Esophagus muscularis mucosa (tissue), 3 donors: Measurements from ENCODE around the gene ZNF438.

Experiments
- POLR2A ChIP-seq: fragments of 450-650 bp; IDR thresholded peaks from one replicate; pipeline ENCODE4 v1.6.1; 2017; ENCODE audit warnings: antibody characterized with exemption, moderate library complexity, mild to moderate bottlenecking, low read depth
- POLR2AphosphoS5 ChIP-seq, 2 donors: sonication (generic); formaldehyde crosslinking; IDR thresholded peaks; one replicate each; pipeline ENCODE4 v1.6.1; 2017; ENCODE audit warnings: antibody characterized with exemption in 2 of 2
- TF ChIP-seq, protein P1 (sequence below), 3 experiments: fragments of 200-600 bp in 2 of 3; fragments of 450-650 bp in 1 of 3; sonication (generic) in 2 of 3; IDR thresholded peaks; one replicate each; pipeline ENCODE4 v1.5.1; 2017 to 2019; ENCODE audit warnings: antibody characterized with exemption in 3 of 3, mild to moderate bottlenecking in 2 of 3, moderate library complexity in 1 of 3

GRCh38 chr10:31031558-31032257 lies at the start of gene ZNF438:
- TF ChIP-seq, protein P1, sequence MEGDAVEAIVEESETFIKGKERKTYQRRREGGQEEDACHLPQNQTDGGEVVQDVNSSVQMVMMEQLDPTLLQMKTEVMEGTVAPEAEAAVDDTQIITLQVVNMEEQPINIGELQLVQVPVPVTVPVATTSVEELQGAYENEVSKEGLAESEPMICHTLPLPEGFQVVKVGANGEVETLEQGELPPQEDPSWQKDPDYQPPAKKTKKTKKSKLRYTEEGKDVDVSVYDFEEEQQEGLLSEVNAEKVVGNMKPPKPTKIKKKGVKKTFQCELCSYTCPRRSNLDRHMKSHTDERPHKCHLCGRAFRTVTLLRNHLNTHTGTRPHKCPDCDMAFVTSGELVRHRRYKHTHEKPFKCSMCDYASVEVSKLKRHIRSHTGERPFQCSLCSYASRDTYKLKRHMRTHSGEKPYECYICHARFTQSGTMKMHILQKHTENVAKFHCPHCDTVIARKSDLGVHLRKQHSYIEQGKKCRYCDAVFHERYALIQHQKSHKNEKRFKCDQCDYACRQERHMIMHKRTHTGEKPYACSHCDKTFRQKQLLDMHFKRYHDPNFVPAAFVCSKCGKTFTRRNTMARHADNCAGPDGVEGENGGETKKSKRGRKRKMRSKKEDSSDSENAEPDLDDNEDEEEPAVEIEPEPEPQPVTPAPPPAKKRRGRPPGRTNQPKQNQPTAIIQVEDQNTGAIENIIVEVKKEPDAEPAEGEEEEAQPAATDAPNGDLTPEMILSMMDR (IDR thresholded peaks at IDR 0.05) = peak; percentile 47 to 61 (median 61)
- TF ChIP-seq POLR2AphosphoS5 (IDR thresholded peaks at IDR 0.05) = peak; percentile 89 to 94
- peak; percentile 88 for TF ChIP-seq POLR2A
